GM12878 (cell line): Measurements from ENCODE around the gene GDI2. TPM values are rescaled to one million over a fixed set of nuclear protein-coding genes. Genes with fewer than 3 reads are reported as not detected.

Source experiments
- ATAC-seq: fragments of 200-7000 bp; cut with Tn5 transposase; 3 replicates; pipeline ENCODE4 v1.9.1; 2020; ENCODE audit warnings: mild to moderate bottlenecking, moderate library complexity
- BruUV-seq: library from RNA; stranded (reverse); fragments of 400-500 nt; replicated peaks from 2 replicates; lab custom pipeline; 2021; lab: Mats Ljungman, UMichigan
- CTCF ChIA-PET: fragments of 300-600 bp; sonication (Branson Sonifier 250); formaldehyde crosslinking; extraction: SDS; loops from one replicate; lab custom pipeline; 2021; ENCODE audit warnings: inconsistent platforms; lab: Yijun Ruan, JAX
- POLR2A ChIA-PET: fragments of 350-600 bp; formaldehyde crosslinking; extraction: SDS; loops from one replicate; lab custom pipeline; 2021; ENCODE audit warnings: inconsistent platforms; lab: Charles Lee
- RAD21 ChIA-PET: fragments of 300-600 bp; sonication (Branson Sonifier 250); formaldehyde crosslinking; loops from one replicate; lab custom pipeline; 2023; ENCODE audit warnings: antibody characterized with exemption; ENCODE audit not compliant: unreplicated experiment; lab: Charles Lee
- SMC1A ChIA-PET: fragments of 300-600 bp; sonication (Branson Sonifier 250); formaldehyde crosslinking; loops from one replicate; lab custom pipeline; 2023; ENCODE audit not compliant: unreplicated experiment, uncharacterized antibody; lab: Charles Lee
- DNase-seq: peaks from one replicate; pipeline ENCODE4 v3.0.0-alpha.2; 2011; ENCODE audit warnings: low read depth, low spot score
- FAIRE-seq: peaks from 3 replicates; lab custom pipeline; 2011; peaks lifted over from hg19 to GRCh38; lab: Jason Lieb, UNC
- H2AFZ ChIP-seq: 2 replicates; pipeline ENCODE4 v1.6.0; 2011; ENCODE audit warnings: low read depth, low read length, control low read depth; ENCODE audit not compliant: control insufficient read depth
- H3K27ac ChIP-seq: 2 replicates; pipeline ENCODE4 v1.5.1; 2011; ENCODE audit warnings: control low read depth; ENCODE audit not compliant: control insufficient read depth, insufficient read depth
- H3K27me3 ChIP-seq, 2 experiments: replicated peaks in 1 of 2; 2 replicates each; pipeline versions ENCODE4 v1.6.0 to v1.6.1; 2011; ENCODE audit warnings: low read length in 1 of 2; ENCODE audit not compliant: control insufficient read depth in 2 of 2, insufficient read depth in 2 of 2
- H3K36me3 ChIP-seq, 2 experiments: 2 replicates each; pipeline ENCODE4 v1.5.1; 2011; ENCODE audit warnings: low read length in 1 of 2; ENCODE audit not compliant: control insufficient read depth in 2 of 2, insufficient read depth in 2 of 2
- H3K4me1 ChIP-seq: 2 replicates; pipeline ENCODE4 v1.6.1; 2011; ENCODE audit warnings: mild to moderate bottlenecking, low read length, moderate library complexity, mixed read lengths; ENCODE audit not compliant: control insufficient read depth, insufficient read depth
- H3K4me2 ChIP-seq: 2 replicates; pipeline ENCODE4 v1.6.0; 2011; ENCODE audit warnings: control low read depth; ENCODE audit not compliant: control insufficient read depth, insufficient read depth
- H3K4me3 ChIP-seq: fragments of 200-600 bp; sonication (generic); 2 replicates; pipeline ENCODE4 v1.5.1; 2016
- H3K79me2 ChIP-seq: 2 replicates; pipeline ENCODE4 v1.6.0; 2011; ENCODE audit warnings: low read length; ENCODE audit not compliant: control insufficient read depth, insufficient read depth
- H3K9ac ChIP-seq: 2 replicates; pipeline ENCODE4 v1.8.0; 2011; ENCODE audit warnings: low read length, control low read depth, mixed read lengths; ENCODE audit not compliant: control insufficient read depth, insufficient read depth
- H3K9me3 ChIP-seq: replicated peaks from 3 replicates; pipeline ENCODE4 v1.5.1; 2011; ENCODE audit warnings: mild to moderate bottlenecking, low read length; ENCODE audit not compliant: control insufficient read depth, insufficient read depth
- H4K20me1 ChIP-seq: 2 replicates; pipeline ENCODE4 v1.6.0; 2011; ENCODE audit not compliant: control insufficient read depth, insufficient read depth
- ESRRA ChIP-seq: IDR thresholded peaks from 2 replicates; pipeline ENCODE4 v1.6.1; 2012; ENCODE audit warnings: mild to moderate bottlenecking, low read length, improper control_type of control experiment
- EZH2 ChIP-seq: IDR thresholded peaks from 2 replicates; pipeline ENCODE4 v1.6.1; 2012; ENCODE audit warnings: low read depth, mild to moderate bottlenecking, control low read depth, inconsistent platforms, low read length, borderline replicate concordance; ENCODE audit not compliant: control insufficient read depth
- IKZF1 ChIP-seq: fragments of 450-650 bp; conservative IDR thresholded peaks from 2 replicates; pipeline ENCODE4 v1.6.1; 2017; ENCODE audit warnings: antibody characterized with exemption, mild to moderate bottlenecking
- KDM1A ChIP-seq: fragments of 200-600 bp; sonication (generic); IDR thresholded peaks from 2 replicates; pipeline ENCODE4 v1.6.1; 2016; ENCODE audit warnings: borderline replicate concordance
- LARP7 ChIP-seq: fragments of 450-650 bp; IDR thresholded peaks from 2 replicates; pipeline ENCODE4 v1.6.1; 2017; ENCODE audit warnings: mild to moderate bottlenecking
- NR2C1 ChIP-seq: fragments of 450-650 bp; IDR thresholded peaks from 2 replicates; pipeline ENCODE4 v1.6.1; 2017; ENCODE audit warnings: antibody characterized with exemption, mild to moderate bottlenecking, moderate library complexity
- NR2C2 ChIP-seq: IDR thresholded peaks from 2 replicates; pipeline ENCODE4 v1.6.1; 2011; ENCODE audit warnings: borderline replicate concordance, low read depth; ENCODE audit not compliant: control insufficient read depth, insufficient read length
- POLR2A ChIP-seq: IDR thresholded peaks from 2 replicates; pipeline ENCODE4 v1.6.1; 2011; ENCODE audit warnings: low read depth, mild to moderate bottlenecking, low read length
- SMARCA5 ChIP-seq: fragments of 450-650 bp; IDR thresholded peaks from 2 replicates; pipeline ENCODE4 v1.6.1; 2017; ENCODE audit warnings: mild to moderate bottlenecking
- WGBS: methylation state at CpG from one replicate; pipeline ENCODE4 v1.1.6; 2016; ENCODE audit warnings: low lambda C conversion rate; ENCODE audit not compliant: insufficient replicate concordance, insufficient coverage; ENCODE audit errors: missing lambda C conversion rate; 5-methylcytosine and 5-hydroxymethylcytosine counted together
- in situ Hi-C: fragments of 300-500 bp; cut with MboI; formaldehyde crosslinking; loops from 9 replicates; pipeline ENCODE4 v1.14.3; 2018; ENCODE audit warnings: mixed read lengths
- intact Hi-C: fragments of 100-400 bp; cut with micrococcal nuclease; formaldehyde crosslinking; loops from one replicate; pipeline ENCODE4 v1.14.2; 2022; ENCODE audit not compliant: unreplicated experiment
- polyA plus RNA-seq, 11 experiments: library from polyadenylated mRNA; depleted of rRNA in 4 of 11; unstranded in 6 of 11; stranded (reverse) in 5 of 11; fragments of >200 nt; fragmentation: Nextera tagmentation in 4 of 11; fragmentation: Illumina TruSeq in 1 of 11; extraction: Ambion mirVana in 4 of 11; extraction: Trizol in 1 of 11; gene quantifications; 1 replicate in 1 of 11; 2 replicates in 10 of 11; pipeline versions ENCODE4 v1.2.1 to v1.2.3, GENCODE V29; 2011 to 2016; ENCODE audit warnings: inconsistent platforms in 2 of 11, missing spikeins in 2 of 11, low read depth in 1 of 11
- total RNA-seq, 4 experiments: library from RNA; depleted of rRNA in 3 of 4; stranded (reverse); fragments of >200 nt in 3 of 4; fragmentation: Illumina TruSeq in 1 of 4; extraction: Trizol in 1 of 4; gene quantifications; 2 replicates each; pipeline versions ENCODE4 v1.2.1 to v1.2.3, GENCODE V29; 2013 to 2021
- TF ChIP-seq, protein P1 (sequence below): IDR thresholded peaks from 2 replicates; pipeline ENCODE4 v1.6.1; 2012; ENCODE audit warnings: low read depth, low read length, improper control_type of control experiment
- TF ChIP-seq, protein P2 (sequence below): fragments of 450-650 bp; IDR thresholded peaks from 2 replicates; pipeline ENCODE4 v1.6.1; 2018; ENCODE audit warnings: borderline replicate concordance, mild to moderate bottlenecking; ENCODE audit not compliant: partially characterized antibody
- TF ChIP-seq, protein P3 (sequence below): fragments of 450-650 bp; IDR thresholded peaks from 2 replicates; pipeline ENCODE4 v1.6.1; 2017; ENCODE audit warnings: borderline replicate concordance
- TF ChIP-seq, protein P4 (sequence below): IDR thresholded peaks from 2 replicates; pipeline ENCODE4 v1.6.1; 2012; ENCODE audit warnings: low read length, inconsistent platforms

The GDI2 gene
- total and polyA plus RNA-seq, 10 of the 15 experiments (the other 5 are each of a cell fraction or from before 2014, with no cell fraction given) = 261 to 395 (median 276) TPM

DNA sequence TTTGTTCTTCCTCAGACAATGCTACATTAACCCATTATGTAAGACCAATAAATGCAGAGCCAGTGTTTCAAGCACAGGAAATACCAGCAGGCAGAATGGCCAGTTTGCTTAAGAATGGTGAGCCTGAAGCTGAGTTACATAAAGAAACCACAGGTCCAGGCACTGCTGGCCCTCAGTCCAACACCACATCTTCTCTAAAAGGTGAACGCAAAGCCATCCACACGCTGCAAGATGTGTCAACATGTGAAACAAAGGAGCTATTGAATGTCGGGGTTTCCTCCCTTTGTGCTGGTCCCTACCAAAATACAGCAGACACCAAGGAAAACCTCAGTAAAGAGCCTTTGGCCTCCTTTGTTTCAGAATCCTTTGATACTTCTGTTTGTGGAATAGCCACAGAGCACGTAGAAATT lies 64.8 kb downstream of the GDI2 start:
- FAIRE-seq = no peak

DNA sequence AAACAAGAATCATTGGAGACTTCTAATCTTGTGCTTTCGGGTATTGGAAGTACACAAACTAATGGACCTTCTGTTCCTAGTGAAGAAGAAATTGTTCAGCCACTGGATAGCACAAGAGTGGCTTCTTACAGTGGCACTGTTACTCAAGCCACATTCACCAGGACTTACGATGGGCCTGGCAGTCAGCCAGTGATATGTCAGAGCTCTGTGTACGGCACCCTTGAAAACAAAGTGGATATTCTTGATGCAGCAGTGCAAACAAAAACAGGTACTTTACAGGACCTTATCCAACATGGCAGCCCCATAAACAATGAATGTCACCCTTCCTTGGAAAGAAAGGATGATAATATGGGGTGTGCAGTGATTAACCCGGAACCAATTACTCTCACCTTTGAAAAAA lies 67.0 kb downstream of the GDI2 start:
- Histone ChIP-seq H2AFZ (no peak overlapping the region), H3K9me3 (no peaks in the 10 kb centered on the region), H3K4me2 (no peak overlapping the region), H4K20me1 (no peaks in the 10 kb centered on the region; the same call in 1 of the 2 replicates), H3K79me2 (no peaks in the 10 kb centered on the region), H3K4me3 (no peak overlapping the region), H3K27me3 (no peaks in the 10 kb centered on the region), H3K36me3 (peaks cover 14 to 20% of the 10 kb centered on the region in 2 experiments), H3K27ac (no peak overlapping the region), H3K9ac (no peak overlapping the region), H3K4me1 (no peaks in the 10 kb centered on the region)
- 83% methylated on average over 4 of the region's 4 CpGs for WGBS
- ChIA-PET RAD21 (no interaction called here), SMC1A (interaction anchor here (0.7 kb wide), 1 partner anchor 116 kb away, joined by 3 read pairs; no protein-coding TSS in a partner anchor), CTCF (no interaction called here), POLR2A (interaction anchor here (0.7 kb wide), 1 partner anchor 52 kb away, joined by 3 read pairs; no protein-coding TSS in a partner anchor)
- FAIRE-seq (no peak), DNase-seq (no peak), ATAC-seq (no peak)
- in situ Hi-C loops = no loop called here
- intact Hi-C loops = no loop called here
- no TSS peak for BruUV-seq
- no peak for TF ChIP-seq IKZF1
- TF ChIP-seq, protein P1, sequence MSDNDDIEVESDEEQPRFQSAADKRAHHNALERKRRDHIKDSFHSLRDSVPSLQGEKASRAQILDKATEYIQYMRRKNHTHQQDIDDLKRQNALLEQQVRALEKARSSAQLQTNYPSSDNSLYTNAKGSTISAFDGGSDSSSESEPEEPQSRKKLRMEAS = no peak
- no peak for TF ChIP-seq EZH2
- no peak for TF ChIP-seq NR2C1
- TF ChIP-seq ESRRA = no peak
- TF ChIP-seq SMARCA5 = no peak
- TF ChIP-seq, protein P2, sequence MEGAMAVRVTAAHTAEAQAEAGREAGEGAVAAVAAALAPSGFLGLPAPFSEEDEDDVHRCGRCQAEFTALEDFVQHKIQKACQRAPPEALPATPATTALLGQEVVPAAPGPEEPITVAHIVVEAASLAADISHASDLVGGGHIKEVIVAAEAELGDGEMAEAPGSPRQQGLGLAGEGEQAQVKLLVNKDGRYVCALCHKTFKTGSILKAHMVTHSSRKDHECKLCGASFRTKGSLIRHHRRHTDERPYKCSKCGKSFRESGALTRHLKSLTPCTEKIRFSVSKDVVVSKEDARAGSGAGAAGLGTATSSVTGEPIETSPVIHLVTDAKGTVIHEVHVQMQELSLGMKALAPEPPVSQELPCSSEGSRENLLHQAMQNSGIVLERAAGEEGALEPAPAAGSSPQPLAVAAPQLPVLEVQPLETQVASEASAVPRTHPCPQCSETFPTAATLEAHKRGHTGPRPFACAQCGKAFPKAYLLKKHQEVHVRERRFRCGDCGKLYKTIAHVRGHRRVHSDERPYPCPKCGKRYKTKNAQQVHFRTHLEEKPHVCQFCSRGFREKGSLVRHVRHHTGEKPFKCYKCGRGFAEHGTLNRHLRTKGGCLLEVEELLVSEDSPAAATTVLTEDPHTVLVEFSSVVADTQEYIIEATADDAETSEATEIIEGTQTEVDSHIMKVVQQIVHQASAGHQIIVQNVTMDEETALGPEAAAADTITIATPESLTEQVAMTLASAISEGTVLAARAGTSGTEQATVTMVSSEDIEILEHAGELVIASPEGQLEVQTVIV = no peak
- TF ChIP-seq, protein P3, sequence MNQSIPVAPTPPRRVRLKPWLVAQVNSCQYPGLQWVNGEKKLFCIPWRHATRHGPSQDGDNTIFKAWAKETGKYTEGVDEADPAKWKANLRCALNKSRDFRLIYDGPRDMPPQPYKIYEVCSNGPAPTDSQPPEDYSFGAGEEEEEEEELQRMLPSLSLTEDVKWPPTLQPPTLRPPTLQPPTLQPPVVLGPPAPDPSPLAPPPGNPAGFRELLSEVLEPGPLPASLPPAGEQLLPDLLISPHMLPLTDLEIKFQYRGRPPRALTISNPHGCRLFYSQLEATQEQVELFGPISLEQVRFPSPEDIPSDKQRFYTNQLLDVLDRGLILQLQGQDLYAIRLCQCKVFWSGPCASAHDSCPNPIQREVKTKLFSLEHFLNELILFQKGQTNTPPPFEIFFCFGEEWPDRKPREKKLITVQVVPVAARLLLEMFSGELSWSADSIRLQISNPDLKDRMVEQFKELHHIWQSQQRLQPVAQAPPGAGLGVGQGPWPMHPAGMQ = no peak
- no peak for TF ChIP-seq LARP7
- TF ChIP-seq KDM1A = no peak
- TF ChIP-seq, protein P4, sequence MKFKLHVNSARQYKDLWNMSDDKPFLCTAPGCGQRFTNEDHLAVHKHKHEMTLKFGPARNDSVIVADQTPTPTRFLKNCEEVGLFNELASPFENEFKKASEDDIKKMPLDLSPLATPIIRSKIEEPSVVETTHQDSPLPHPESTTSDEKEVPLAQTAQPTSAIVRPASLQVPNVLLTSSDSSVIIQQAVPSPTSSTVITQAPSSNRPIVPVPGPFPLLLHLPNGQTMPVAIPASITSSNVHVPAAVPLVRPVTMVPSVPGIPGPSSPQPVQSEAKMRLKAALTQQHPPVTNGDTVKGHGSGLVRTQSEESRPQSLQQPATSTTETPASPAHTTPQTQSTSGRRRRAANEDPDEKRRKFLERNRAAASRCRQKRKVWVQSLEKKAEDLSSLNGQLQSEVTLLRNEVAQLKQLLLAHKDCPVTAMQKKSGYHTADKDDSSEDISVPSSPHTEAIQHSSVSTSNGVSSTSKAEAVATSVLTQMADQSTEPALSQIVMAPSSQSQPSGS = no peak

More for the DNA sequence above, 64.8 kb downstream of the GDI2 start:
- no peak for DNase-seq
- H3K27ac ChIP-seq = no peak overlapping the region
- H2AFZ ChIP-seq = no peak overlapping the region
- BruUV-seq = no TSS peak
- ChIA-PET RAD21 (no interaction called here), CTCF (no interaction called here), POLR2A (no interaction called here), SMC1A (no interaction called here)
- H3K4me3 ChIP-seq = no peak overlapping the region
- H4K20me1 ChIP-seq = no peaks in the 10 kb centered on the region; the same call in 1 of the 2 replicates
- WGBS = 89% methylated on average over 4 of the region's 4 CpGs
- no peaks in the 10 kb centered on the region for H3K27me3 ChIP-seq
- H3K4me2 ChIP-seq = no peak overlapping the region
- in situ Hi-C loops = no loop called here
- H3K36me3 ChIP-seq = peaks cover 15 to 17% of the 10 kb centered on the region in 2 experiments
- no peak for ATAC-seq
- no peaks in the 10 kb centered on the region for H3K4me1 ChIP-seq
- TF ChIP-seq NR2C2 (no peak), POLR2A (0 out of 2 replicates have a peak, but pooled peaks have one; percentile 3)
- intact Hi-C loops = no loop called here
- H3K79me2 ChIP-seq = no peaks in the 10 kb centered on the region
- no peak overlapping the region for H3K9ac ChIP-seq
- no peaks in the 10 kb centered on the region for H3K9me3 ChIP-seq
